ENCODE results near the gene TRIM9.

The TRIM9 gene

GRCh38 chr14:51067295-51067694 lies 27.6 kb downstream of the TRIM9 start:
- no peak for DNase-seq (ENCODE audit: low spot score)
- no peak for TF ChIP-seq CTCF (IDR thresholded peaks at IDR 0.05)
- no peak overlapping the region for H3K27ac ChIP-seq

GRCh38 chr14:51066576-51066975 lies 28.3 kb downstream of the TRIM9 start:
- Histone ChIP-seq H3K4me3 (no peak overlapping the region), H3K27ac (no peak overlapping the region)
- DNase-seq (ENCODE audit: low spot score) = no peak
- TF ChIP-seq CTCF (IDR thresholded peaks at IDR 0.05) = no peak

More at GRCh38 chr14:51067295-51067694, 27.6 kb downstream of the TRIM9 start:
- no peak overlapping the region for H3K4me3 ChIP-seq

- TF ChIP-seq CTCF (IDR thresholded peaks at IDR 0.05) = no peak
- no peak overlapping the region for H3K4me3 ChIP-seq
- no peak for DNase-seq (ENCODE audit: low spot score)
- H3K27ac ChIP-seq = no peak overlapping the region
Observed at GRCh38 chr14:51059032-51059431, 35.9 kb downstream of the TRIM9 start.

- DNase-seq (ENCODE audit: low spot score) = no peak
- H3K27ac ChIP-seq = no peak overlapping the region
- no peak for TF ChIP-seq CTCF (IDR thresholded peaks at IDR 0.05)
- no peak overlapping the region for H3K4me3 ChIP-seq
Observed at GRCh38 chr14:51058382-51058781, 36.5 kb downstream of the TRIM9 start.

- no peak for TF ChIP-seq CTCF (IDR thresholded peaks at IDR 0.05)
- no peak overlapping the region for H3K4me3 ChIP-seq
- DNase-seq (ENCODE audit: low spot score) = no peak
- H3K27ac ChIP-seq = no peak overlapping the region
Observed at GRCh38 chr14:51056421-51056820, 38.5 kb downstream of the TRIM9 start.

- Histone ChIP-seq H3K27ac (no peak overlapping the region), H3K4me3 (no peak overlapping the region)
- DNase-seq (ENCODE audit: low spot score) = no peak
- TF ChIP-seq CTCF (IDR thresholded peaks at IDR 0.05) = no peak
Observed at GRCh38 chr14:51053157-51053556, 41.7 kb downstream of the TRIM9 start.

GRCh38 chr14:51044961-51045360 lies 49.9 kb downstream of the TRIM9 start:
- no peak overlapping the region for H3K4me3 ChIP-seq
- no peak overlapping the region for H3K27ac ChIP-seq
- no peak for TF ChIP-seq CTCF (IDR thresholded peaks at IDR 0.05)
- DNase-seq (ENCODE audit: low spot score) = no peak
